Measurements from ENCODE around the gene NOL9.

The NOL9 gene

GRCh38 chr1:6488602-6489382 lies 65.5 kb downstream of the NOL9 start:
- peak; percentile 50 for DNase-seq (ENCODE audit: low spot score)

DNA sequence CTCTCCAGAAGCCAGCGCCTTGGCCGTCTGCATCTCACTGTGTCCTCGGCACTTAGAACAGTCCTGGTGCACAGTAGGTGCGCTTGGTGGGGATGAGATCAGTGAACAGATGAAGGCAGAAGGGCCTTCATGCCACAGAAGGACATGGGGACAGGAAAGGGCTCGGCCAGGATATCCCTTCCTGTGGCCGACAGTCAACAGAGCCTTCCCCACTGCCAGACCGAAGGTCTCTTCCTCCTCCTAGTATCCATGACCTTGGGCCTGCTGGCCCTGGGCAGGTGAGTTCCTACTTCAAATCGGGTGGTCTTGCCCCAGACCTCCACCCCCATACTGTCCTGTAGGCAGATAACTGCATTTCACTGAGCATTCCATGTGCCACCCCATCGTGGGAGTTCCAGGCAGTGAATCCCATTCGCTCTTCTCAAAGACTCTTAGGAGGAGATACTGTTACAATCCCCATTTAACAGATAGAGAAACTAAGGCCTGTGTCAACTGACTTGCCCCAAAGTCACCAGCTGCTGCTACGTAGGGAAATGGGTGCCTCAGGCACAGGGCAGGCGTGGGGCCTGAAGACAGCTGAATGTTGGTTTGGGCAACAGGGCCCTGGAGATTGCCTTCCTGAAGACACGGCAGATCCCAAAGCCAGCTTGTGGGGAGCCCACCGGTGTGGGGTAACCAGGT lies 66.4 kb downstream of the NOL9 start:
- no peak for DNase-seq (ENCODE audit: low spot score)

GRCh38 chr1:6486433-6487011 lies 67.8 kb downstream of the NOL9 start:
- DNase-seq (ENCODE audit: low spot score), result peak; percentile 89

DNA sequence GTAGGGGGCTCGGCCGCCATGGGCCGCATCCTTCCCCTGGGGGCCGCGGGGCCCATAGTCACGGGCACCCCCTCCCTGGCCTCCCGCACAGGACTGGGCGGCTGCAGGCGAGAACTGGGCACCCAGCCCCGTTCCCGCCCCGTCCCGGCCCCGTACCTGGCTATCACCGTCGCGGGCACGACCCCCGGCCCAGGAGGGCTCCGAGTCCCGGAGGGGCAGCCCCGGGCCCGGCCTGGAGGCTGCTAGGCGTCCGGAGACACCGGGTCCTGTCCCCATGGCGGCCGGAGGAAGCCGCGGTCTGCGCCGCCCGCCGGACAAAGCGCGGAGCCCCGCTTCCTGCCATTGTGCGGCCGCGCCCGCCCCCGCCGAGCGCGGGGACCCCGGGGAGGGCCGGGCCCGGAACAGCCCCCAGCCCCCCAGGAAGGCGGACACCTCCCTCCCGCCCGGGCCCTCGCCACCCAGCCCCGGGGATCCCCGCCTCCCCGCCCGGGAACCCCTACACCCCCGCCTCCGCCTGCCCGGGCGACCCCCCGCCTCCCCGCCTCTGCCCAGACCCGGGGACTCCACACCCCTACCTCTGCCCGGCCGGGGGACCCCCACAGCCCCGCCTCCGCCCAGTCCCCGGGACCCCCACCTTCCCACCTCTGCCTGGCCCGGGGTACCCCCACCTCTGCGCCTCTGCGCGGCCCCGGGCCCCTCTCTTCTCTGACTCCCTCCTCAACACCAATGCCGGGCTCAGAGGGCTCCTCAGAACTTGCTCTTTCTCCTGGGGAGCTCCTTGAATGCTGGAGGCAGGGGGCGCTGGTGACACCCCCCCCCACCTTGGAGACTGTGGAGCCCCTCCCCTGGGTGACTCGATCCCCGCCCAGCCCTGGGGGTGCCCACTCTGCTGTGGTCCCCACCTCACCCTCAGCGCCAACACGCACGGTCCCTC lies 68.9 kb downstream of the NOL9 start:
- no peak for DNase-seq (ENCODE audit: low spot score)

GRCh38 chr1:6484826-6485167 lies 69.5 kb downstream of the NOL9 start:
- no peak for DNase-seq (ENCODE audit: low spot score)

DNA sequence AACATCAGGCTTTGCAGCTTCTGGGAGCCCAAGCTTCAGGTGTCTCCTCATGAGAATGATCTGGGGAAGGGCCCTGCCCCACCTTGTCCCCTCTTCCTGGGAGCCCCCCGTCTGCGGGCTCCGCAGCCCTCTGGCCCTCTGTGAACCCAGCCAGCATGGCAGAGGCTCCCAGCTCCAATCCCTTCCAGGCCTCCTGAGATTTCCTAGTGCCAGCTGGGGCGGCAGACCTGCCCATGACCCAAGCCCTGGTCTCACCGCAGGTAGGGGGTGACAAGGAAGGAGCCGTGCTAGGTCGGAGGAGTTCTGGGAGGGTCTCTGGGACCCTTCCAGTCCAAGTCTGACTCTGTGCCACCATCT lies 70.6 kb downstream of the NOL9 start:
- no peak for DNase-seq (ENCODE audit: low spot score)

- peak; percentile 62 for DNase-seq (ENCODE audit: low spot score)
Observed at GRCh38 chr1:6483017-6483760, 71.1 kb downstream of the NOL9 start.

- DNase-seq (ENCODE audit: low spot score), result no peak
Observed at GRCh38 chr1:6481820-6482219, 72.5 kb downstream of the NOL9 start.

GRCh38 chr1:6477039-6477820 lies 77.1 kb downstream of the NOL9 start:
- no peak for DNase-seq (ENCODE audit: low spot score)

- DNase-seq (ENCODE audit: low spot score), result no peak
Observed at GRCh38 chr1:6476483-6476882, 77.8 kb downstream of the NOL9 start.

- DNase-seq (ENCODE audit: low spot score), result peak; percentile 50
Observed at GRCh38 chr1:6475381-6476133, 78.8 kb downstream of the NOL9 start.

DNA sequence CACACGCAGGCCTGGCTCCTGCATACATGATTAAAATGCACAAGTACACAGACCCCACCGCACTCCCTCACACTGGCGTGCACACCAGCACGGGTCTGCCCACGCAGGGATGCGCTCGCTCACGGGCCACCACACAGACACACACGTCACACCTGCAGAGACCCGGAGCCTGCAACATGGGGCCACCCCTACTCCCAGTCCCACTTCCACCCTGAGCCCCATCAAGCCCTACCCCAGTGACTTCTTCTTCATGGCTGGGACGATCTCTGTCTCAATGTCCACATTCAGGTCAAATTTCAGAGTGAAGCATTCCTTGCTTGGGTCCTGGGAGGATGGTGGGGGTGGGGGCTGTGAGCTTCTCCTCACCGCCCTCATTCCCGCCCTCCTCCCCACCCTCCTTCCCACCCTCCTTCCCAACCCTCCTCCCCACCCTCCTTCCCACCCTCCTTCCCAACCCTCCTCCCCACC lies 79.5 kb downstream of the NOL9 start:
- DNase-seq (ENCODE audit: low spot score), result no peak

DNA sequence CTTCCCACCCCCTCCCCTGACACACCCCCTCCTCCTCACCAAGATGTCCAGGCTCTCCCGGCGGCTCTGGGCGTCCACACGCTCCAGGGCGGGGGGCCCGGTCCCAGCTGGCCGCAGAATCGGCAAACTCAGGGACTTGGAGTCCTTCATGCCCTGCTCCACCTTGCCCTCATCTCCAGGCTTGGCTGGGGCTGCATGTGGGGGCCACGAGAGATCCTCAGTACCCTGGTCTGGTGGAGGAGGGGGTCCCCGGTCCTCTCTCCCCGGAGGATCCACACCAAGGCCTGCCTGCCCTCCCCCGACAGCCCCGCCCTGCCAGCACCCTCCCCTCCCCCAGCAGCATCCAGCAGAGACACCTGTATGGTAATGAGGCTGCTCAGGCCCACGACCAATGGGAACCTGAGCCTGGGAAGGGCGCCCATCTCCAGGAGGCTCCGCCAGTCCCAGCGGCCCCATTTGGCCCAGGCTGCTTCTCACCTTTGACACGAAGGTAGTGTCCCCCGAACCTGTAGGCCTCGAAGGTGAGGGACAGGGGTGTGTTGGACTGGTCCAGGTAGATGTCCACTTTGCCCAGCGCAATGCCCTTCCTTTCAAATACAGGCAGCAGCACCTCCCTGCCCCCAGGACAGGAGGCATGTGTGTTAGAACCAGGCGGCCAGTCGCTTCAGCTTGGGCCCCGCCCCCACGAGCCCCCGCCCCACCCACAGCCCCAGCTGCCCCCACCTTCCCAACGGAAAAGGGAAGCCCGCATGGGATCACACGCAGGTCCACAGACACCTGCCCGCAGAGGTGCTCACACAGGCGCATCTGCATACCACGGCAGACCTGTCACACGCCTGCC lies 80.1 kb downstream of the NOL9 start:
- peak; percentile 89 for DNase-seq (ENCODE audit: low spot score)

DNA sequence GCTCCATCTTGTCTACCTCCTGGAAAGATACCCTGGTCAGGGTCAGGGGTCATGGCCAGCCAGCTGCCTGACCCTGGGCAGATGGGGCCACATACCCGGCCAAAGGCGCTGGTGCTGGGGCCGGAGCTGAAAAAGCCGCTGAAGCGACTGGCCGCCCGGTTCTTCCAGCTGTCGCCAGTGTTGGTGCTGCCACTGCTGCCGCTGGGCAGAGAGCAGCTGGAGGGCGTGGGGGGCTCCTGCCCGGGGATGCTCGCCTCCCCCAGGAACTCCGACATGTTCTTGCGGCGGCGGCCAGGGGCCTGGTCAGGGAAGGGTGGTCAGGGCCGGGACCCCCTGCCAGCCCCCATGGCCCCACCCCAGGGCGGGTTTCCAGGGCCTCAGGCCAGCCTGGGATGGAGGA lies 81.2 kb downstream of the NOL9 start:
- no peak for DNase-seq (ENCODE audit: low spot score)

DNA sequence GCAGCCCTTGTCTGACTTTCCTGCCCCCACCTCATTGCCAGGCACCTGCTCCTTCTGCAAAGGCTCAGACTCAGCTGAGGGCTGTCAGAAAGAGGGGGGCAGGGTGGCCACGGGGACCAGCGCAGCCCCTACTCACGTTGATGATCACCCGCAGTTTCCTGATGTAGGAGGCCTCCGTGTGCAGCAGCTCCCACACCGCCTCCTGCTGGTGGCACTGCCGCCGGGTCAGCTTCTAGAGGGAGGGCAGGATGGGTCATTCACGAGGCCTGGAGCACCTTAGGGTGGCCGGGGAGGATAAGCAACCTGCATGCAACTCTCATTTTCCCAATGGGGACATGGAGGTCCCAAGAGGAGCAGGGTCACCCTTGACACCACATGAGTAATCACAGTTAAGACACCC lies 81.9 kb downstream of the NOL9 start:
- no peak for DNase-seq (ENCODE audit: low spot score)

DNA sequence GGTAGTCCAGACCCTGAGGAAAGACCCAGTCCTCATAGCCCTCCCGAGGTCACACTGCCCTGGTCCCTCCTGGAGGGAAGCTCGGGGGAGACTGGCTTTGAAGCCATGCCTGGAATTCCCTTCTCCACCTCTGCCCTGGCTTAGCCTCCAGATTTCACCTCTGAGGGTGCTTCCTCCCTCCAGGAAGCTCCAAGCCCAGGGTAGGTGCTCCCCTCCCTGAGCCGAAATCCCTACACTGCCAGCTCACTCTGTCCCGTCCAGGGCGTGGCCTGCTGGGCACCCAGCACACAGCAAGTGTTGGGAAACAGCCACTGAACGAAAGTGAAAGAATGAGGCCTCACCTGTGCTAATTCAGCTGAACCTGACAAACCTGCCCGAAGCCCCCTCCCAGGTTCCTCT lies 82.3 kb downstream of the NOL9 start:
- DNase-seq (ENCODE audit: low spot score), result no peak

All from SW480 (cell line).